ENCODE measurements around the gene PRICKLE2. TPM values are rescaled to one million over a fixed set of nuclear protein-coding genes. Genes with fewer than 3 reads are reported as not detected.

The PRICKLE2 gene
- polyA plus RNA-seq, 2 of the 4 experiments (the other 2 are of a cell fraction) = 5.3 to 6.3 TPM

- TF ChIP-seq FOXS1 (CRISPR knock-in tag; IDR thresholded peaks at IDR 0.05) = no peak
- TF ChIP-seq RARB (CRISPR knock-in tag; IDR thresholded peaks at IDR 0.05) = no peak
- TF ChIP-seq CEBPB (IDR thresholded peaks at IDR 0.05) = 0 out of 4 replicates have a peak, but pooled peaks of 1 of the 2 experiments have one; percentile 15
- TF ChIP-seq HMGXB4 (CRISPR knock-in tag; IDR thresholded peaks at IDR 0.05; ENCODE audit: borderline replicate concordance) = no peak
- no peak for TF ChIP-seq FOSB (CRISPR knock-in tag; IDR thresholded peaks at IDR 0.05)
- no peak for TF ChIP-seq CBX2 (IDR thresholded peaks at IDR 0.05; ENCODE audit: borderline replicate concordance, low read depth)
- TF ChIP-seq PBX3 (IDR thresholded peaks at IDR 0.05) = no peak
- TF ChIP-seq ZSCAN20 (CRISPR knock-in tag; IDR thresholded peaks at IDR 0.05) = no peak
- no peak for TF ChIP-seq CHD2 (IDR thresholded peaks at IDR 0.05; ENCODE audit: low read length, partially characterized antibody)
- TF ChIP-seq USF2 (IDR thresholded peaks at IDR 0.05) = no peak
- no peak for TF ChIP-seq HDAC2 (IDR thresholded peaks at IDR 0.05)
- TF ChIP-seq ELK1 (IDR thresholded peaks at IDR 0.05; ENCODE audit: low read depth, low read length) = no peak
- TF ChIP-seq PHF8 (IDR thresholded peaks at IDR 0.05; ENCODE audit: borderline replicate concordance, low read depth) = no peak
- no peak for TF ChIP-seq NR3C1 (IDR thresholded peaks at IDR 0.05)
- TF ChIP-seq SMC3 (IDR thresholded peaks at IDR 0.05) = no peak
- no peak for TF ChIP-seq POLR2A (IDR thresholded peaks at IDR 0.05; ENCODE audit: low read length)
- no peak for TF ChIP-seq EHF (CRISPR knock-in tag; IDR thresholded peaks at IDR 0.05)
- peak; percentile 82 for TF ChIP-seq GATA3 (IDR thresholded peaks at IDR 0.05; ENCODE audit: borderline replicate concordance)
- TF ChIP-seq JUN (IDR thresholded peaks at IDR 0.05) = no peak
- TF ChIP-seq FOSL2 (IDR thresholded peaks at IDR 0.05) = no peak
- TF ChIP-seq FOSL2 (CRISPR knock-in tag; IDR thresholded peaks at IDR 0.05) = peak; percentile 36; the same call in 1 of the 2 replicates
- no peak for TF ChIP-seq RCOR1 (IDR thresholded peaks at IDR 0.05; ENCODE audit: low read depth, low read length)
- TF ChIP-seq ZFP36 (IDR thresholded peaks at IDR 0.05; ENCODE audit: borderline replicate concordance, partially characterized antibody) = no peak
- TF ChIP-seq JUNB (IDR thresholded peaks at IDR 0.05) = peak; percentile 44
- no peak for TF ChIP-seq CBX8 (IDR thresholded peaks at IDR 0.05)
- no peak for TF ChIP-seq CTCF (IDR thresholded peaks at IDR 0.05)
- TF ChIP-seq MAFK (IDR thresholded peaks at IDR 0.05; ENCODE audit: partially characterized antibody) = peak; percentile 34
- TF ChIP-seq TP53 (CRISPR knock-in tag; IDR thresholded peaks at IDR 0.05) = no peak
- peak in 1 of 2 experiments; percentile 41; a peak in 1 of 5 replicates for TF ChIP-seq EP300 (IDR thresholded peaks at IDR 0.05)
- no peak for TF ChIP-seq NFE2L2 (conservative IDR thresholded peaks at IDR 0.05; ENCODE audit: low read length)
- TF ChIP-seq MAX (IDR thresholded peaks at IDR 0.05) = no peak
- TF ChIP-seq SREBF2 (IDR thresholded peaks at IDR 0.05) = no peak
- TF ChIP-seq KDM1A (IDR thresholded peaks at IDR 0.05; ENCODE audit: low read depth) = no peak
- peak overlapping the region; percentile 82 to 93 for H3K27ac ChIP-seq
- peaks cover 76% of the 10 kb centered on the region for H3K4me1 ChIP-seq
- ChIA-PET POLR2A (interaction anchor here (1.6 kb wide), 1 partner anchor 25 kb away, joined by 9 read pairs; no protein-coding TSS in a partner anchor), CTCF (interaction anchor here (1.2 to 1.9 kb wide), 2 partner anchors 58 to 136 kb away, joined by 3 to 8 read pairs; partner anchors contain the start of gene PRICKLE2)
- peak; percentile 22 to 27; a peak in 2 of 6 replicates for ATAC-seq
- H3K4me3 ChIP-seq = no peak overlapping the region
- peak in 1 of 2 experiments; percentile 52 for DNase-seq (ENCODE audit: low read depth in 1 of 2, low spot score in 1 of 2)
- 10% methylated on average over 1 of the region's 1 CpG for WGBS (ENCODE audit: missing lambda C conversion rate)
- 0 out of 3 replicates have a peak, but pooled peaks cover 3% of the 10 kb centered on the region for H3K9me3 ChIP-seq
- no peak for FAIRE-seq
- peak overlapping the region; percentile 46 for H3K4me2 ChIP-seq
Measured at GRCh38 chr3:64088408-64089205, 136.7 kb downstream of the PRICKLE2 start.
